SW 1271 (cell line): ENCODE results near the gene HES2.
"Not testable (repeated sequence)": the region's sequence is repeated elsewhere in the genome, so short reads cannot be mapped to it uniquely, and the experiment has no call there.

Experiments used
- DNase-seq, 2 experiments: peaks; one replicate each; lab custom pipeline; 2025; lab: John Stamatoyannopoulos, UW

HES2 gene, protein sequence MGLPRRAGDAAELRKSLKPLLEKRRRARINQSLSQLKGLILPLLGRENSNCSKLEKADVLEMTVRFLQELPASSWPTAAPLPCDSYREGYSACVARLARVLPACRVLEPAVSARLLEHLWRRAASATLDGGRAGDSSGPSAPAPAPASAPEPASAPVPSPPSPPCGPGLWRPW

DNA sequence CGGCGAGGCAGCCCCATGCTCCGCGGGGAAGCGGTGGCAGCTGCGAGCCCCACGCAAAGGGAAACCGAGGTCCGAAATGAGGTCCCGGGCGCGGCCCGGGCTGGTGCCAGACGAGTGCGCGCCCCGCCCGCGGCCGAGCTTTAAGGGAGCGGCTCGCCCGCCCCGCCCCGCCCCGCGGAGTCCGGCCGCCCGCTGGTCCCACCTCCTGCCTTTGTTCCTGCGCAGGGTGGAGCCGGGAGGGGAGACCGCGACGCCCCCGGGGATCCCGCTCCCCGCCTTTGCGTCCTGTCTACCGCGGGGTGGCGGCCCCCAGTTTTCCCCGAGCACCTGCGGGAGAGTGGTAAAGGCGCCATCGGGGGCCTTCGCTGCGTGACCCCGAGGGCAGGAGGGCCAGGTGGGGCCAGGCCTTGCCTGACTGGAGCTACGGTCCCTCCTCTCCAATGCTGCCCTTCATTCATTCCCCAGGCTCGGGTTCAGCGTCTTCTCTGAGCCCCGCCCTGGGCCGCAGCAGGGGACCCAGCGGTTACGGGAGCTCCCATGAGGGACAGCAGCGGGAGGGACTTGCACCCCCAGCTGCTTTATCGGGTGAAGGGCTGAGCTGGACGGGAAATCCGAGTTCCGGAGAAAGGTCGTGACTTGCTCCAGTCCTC, at the start of gene HES2:
Gene HES2 (minus strand): TSS at position 116 of the 650 bp plus-strand sequence. CDS start 99 bp downstream, at position 17.
- no peak for DNase-seq

DNA sequence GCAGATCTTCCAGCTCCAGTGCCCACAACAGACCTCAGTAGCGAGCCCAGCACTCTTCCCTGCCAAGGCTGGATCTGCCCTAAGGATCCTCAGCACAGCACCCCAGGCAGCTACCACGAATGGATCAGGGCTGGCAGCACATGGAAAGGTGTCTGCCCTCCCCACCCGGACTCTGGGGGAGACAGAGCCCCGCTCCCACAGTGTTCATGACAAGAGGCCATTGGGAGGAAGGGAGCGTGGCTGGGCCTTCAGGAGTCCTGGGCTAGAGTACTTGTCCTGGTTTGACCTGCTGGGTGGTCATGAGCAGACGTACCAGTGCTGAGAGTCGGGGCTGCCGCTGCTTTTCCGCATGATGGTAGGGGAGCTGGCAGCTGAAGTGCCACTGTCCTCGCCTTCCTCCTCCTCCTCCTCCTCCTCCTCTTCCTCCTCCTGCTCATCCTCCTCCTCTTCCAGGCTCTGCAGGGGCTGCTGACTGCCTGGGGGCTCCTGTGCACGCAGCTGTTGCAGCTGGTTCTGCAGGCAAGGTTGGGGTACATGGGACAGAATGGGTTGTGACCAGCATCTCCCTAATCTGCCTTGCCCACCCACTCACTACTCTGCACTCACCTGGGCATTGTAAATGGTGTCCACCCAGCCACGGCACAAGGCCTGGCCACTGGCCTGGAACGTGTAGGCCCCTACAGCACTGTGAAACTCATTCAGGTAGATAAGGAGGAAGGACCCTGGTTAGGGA, 49.2 kb upstream of the HES2 start:
- DNase-seq = no peak

DNA sequence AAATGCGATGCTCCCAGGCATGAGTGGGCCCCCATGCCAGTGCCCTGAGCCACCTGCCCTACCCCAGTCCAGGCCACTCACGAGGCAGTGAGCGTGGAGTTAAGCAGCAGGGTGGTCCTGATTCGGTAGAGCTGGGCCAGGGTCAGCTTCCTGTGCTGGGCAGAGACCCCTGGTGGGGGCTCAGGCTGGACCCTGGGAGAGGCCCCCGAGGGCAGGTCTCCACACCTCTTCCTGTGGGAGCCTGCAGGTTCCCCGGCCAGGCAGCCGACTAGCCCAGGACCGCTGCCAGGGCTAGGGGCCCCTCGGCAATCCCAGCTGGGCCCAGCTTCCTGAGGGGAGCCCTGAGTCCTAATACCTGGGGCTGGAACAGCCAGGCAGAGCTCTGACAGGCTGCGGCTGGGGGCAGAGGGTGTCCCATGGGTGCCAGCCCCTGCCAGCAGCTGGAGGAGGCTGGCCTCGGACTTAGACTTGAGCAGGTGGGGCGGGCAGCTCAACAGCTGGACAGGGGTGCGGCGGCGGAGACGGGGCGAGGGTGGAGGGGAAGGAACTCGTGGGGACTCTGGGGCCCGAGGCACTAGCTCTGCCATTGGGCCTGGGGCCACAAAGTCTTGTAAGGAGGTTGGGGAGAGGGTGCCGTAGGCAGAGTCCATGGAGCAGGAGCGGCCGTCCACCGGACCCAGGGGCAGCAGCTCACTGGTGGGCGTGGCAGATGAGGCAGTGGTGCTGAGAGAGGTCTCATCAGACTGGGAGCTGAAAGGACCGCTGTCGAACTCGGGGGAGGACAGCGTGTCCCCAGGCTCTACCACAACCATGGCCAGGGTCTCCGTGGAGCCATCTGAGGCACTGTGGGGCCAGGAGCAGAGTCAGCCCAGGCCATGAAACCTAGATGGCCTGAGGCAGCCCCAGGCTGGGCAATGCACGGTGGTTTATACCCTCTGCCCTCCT, 48.3 kb upstream of the HES2 start:
- no peak for DNase-seq

DNA sequence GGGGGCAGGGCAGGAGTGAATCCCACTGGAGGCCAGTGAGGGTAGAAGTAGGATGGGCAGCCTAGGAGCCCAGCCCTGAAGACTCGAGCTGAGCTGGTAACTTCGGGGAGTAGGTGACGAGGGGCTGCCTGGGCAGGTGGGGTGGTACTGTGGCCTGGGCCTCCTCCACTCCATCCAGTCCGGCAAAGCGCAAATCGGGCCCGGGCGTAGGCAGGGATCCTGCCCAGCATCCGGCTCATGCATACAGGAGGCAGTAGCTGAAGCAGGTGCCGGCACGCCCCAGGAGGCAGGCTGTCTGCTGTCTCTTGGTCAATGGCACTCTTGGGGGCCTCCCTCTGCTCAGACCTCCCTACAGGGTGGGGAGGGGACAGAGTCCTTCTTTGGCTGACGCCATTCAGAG, 47.5 kb upstream of the HES2 start:
- DNase-seq = no peak

DNA sequence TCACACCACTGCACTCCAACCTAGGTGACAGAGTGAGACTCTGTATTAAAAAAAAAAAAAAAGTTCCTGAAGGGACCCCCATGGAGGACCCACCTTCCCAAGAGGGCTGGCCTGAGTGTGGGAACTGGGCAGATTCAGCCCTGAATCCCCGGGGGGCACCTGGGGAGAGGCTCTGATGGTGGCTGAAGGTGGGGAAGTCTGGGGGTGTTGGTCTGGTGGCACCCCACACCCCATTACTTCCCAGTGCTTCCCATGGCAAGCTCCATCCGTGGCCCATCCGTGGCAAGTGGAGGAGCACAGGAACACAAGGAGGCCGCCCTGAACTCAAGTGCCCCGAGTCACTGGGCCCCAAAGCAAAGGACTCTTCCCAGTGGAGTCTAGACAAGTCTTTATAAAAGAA, 47.0 kb upstream of the HES2 start:
- DNase-seq = no peak

DNA sequence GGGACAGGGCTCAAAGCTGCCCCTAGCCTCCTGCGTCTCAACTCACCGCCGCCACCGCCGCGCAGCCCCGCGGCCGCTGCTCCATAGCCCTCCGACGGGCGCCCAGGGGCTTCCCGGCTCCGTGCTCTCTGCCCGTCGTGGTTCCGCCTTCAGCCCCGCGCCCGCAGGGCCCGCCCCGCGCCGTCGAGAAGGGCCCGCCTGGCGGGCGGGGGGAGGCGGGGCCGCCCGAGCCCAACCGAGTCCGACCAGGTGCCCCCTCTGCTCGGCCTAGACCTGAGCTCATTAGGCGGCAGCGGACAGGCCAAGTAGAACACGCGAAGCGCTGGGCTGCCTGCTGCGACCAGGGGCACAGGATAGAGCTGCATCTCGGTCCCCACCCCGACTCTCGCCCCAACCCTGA, 46.3 kb upstream of the HES2 start, which contains the start of gene TNFRSF25:
Gene TNFRSF25 (minus strand): TSS at position 151 of the 400 bp plus-strand sequence. CDS start 66 bp downstream, at position 85.
- DNase-seq = no peak

DNA sequence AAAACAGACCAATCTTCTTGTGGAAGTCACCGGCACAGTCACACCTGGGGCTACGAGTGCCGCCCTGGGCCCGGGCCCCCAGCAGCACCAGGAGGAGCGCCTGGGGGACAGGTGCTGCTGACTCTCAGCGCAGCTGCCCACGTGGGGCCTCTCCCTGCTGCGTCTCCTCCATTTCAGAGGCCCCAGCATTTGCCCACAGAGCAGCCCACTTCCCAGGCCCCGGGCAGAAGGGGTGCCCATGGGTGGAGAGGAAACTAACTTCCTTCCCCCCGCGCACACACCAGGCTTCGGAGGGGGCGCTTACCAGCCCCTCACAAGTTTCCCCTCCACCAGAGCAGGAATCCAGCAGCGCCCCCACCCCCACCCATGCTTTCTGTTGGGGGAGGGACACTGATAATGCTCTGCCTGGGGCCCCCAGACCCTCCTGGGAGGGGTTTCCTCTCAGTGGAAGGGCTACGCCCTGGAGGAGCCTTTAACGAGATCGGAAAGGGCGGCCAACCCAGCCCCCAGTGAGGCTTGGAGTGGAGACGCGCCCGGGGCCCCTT, 45.8 kb upstream of the HES2 start:
- no peak for DNase-seq

DNA sequence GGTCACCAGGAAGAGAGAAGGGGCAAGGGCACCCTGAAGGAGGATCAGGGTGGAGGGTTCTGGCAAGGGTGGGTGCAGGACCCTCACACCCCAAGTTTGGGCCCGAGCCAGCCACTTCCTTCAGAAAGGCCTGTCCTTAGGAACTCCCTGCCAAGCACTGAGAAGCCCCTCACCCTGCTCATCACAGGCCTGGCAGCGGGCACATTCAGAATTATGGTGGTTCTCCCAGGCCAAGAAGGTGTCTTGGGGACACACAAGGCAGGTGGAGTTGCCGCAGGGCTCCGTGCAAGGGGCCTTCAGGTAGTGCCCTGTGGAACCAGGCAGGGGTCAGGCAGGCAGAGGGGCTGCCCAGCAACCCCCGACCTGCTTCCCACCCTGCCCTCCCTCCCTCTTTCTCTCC, 45.2 kb upstream of the HES2 start:
- DNase-seq = no peak

DNA sequence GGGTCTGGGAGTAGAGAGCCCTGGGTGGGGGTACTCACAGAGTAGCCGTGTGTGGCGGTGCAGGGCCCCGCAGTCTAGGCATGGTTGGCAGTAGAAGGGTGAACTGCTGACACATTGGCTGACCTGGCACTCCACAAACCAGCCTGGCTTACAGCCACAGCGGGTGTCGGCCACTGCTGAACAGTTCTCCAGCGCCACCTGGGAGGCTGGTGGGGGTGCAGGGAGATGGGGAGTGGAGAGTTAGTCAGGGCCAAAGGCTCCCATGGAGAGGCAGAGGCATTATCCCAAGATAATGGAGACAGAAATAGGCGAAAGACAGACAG, 44.8 kb upstream of the HES2 start:
- no peak for DNase-seq

DNA sequence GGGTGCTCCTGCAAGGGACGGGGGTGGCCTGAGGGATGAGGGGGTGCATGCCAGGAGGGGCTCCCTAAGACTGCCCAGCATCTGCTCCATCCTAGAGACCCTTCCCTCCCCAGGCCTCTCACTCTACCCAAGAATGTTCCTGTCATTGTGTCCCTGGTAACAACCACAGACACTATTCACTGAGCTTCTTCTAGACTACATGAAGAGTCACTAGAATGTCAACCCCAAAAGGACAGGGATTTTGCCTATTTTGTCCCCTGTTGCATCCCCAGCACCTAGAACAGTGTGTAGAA, 43.3 kb upstream of the HES2 start:
- no peak for DNase-seq

DNA sequence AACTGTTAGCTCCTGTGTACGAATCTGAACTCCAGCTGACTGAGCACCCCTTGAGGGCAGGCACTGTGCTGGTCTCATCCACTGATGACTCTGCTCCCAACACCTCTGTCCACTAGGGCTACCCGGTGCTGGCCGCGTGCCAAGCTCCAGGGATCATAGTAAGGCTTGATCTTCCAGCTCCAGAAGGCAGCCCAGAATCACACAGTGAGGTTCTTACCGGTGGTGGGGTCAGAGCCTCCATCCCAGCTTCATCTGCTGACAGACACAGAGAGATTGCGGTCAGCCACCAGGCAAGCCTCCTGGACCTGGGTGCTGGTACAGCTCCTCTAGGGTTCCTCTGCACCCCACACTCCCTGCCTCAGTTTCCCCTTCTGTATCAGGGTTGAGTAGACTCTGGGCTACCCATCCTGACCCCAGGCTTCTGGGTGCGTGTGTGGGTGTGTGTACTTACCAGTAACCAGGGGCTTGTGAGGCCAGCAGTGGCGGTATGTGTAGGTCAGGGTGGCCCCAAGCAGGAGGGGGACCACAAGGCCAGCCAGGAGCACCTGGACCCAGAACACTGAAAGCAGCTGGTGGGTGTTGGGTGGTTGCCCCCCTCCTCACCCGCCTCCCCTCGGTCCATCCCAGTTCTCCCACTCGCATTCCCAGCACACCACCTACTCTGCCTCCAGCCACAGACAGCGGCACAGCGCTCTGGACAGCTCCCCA, 42.8 kb upstream of the HES2 start:
- no peak for DNase-seq

DNA sequence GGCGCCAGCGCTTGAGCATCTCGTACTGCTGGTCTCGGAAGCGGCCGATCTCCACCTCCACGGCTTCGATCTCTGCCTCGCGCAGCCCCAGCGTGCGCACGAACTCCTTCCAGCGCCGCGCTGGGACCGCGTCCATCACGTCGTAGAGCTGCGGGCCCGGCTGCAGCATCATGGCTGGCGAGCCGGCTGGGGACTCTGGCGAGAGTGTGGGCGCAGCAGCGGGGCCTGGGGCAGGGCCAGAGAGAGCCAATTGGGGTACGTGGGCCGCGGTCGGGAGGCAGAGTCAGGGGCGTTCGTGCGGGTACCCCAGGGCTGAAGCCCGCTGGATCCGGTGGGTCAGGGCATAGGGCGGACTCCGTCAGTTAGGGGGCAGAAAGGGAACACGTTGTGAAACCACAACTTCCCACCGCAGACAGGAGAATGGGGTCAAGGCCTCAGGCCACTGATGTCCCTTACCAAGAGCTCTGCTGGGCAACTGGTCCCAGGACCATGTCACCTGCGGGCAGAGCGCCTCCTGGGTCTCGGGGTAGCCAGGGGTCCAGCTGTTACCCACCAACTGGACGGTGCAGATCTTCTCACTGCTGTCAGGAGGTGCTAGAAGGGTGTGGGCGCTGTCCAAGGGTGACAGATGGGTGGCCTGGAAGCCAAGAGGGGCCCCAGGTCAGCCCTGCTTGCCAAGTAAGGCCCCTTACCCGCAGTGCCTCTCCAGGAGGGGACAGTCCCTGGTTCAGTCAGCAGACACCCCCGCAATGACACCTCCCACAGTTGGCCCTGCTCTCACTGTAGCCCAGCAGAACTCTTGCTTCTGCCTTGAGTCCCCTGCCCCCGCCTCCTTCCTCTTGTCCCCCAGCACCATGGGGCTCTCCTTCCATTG, 42.1 kb upstream of the HES2 start:
- DNase-seq = no peak

DNA sequence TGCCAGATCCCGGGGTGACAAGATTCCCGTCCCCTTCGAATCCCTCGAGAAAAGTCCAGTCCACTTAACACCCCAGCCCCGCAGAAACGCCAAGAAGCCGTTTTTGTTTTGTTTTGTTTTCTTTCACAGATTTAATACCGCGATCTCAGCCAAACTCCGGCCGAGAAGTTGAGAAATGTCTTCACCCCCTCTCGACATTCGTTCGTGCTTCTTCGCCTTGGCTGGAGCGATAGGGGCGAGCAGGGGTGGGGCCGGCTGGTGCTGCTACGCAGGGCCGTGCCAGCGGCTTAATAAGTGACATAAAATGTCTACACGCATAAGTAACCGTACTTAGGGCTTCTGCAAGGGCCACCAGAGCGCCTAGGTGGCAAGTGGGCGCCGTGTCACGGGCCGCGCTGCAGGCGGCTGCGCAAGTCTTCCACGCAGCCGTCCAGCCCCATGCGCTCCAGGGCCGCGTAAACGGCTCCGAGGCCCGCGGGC, 41.4 kb upstream of the HES2 start:
- DNase-seq = no peak

DNA sequence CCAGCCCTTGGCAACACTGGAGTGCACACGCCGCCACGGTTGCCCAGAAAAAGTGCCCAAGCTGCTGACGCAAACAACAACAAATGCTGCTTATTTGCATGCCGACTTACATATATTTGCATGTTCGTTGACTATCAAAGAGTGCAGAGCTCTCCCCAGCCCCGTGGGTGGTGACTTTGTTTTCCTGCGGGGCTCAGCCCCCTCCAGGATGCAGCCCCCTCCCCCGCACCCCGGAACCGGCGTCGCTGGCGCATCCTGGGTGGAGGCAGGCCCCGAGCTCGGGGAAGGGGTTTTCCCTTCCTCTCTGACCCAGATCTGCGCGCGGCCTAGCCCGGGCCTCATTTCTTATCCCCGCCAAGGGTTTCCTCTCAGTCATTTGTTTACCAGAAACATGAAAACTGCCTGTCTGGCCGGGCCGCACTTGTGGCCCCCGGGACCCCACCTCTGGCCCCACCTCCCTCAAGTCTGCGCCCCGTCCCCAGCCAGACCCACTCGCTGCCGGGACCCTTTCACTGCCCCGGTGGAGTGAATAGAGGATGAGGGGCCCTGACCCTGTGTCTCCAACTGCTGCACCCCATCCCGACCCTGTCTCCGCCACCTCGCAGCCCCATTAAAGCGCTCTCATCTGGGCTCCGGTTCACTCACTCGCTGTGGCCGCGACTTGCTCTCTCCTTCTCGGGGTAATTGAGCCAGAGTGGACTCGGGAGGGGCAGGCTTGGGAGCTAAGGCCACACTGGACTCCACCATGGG, 40.8 kb upstream of the HES2 start:
- DNase-seq = no peak

DNA sequence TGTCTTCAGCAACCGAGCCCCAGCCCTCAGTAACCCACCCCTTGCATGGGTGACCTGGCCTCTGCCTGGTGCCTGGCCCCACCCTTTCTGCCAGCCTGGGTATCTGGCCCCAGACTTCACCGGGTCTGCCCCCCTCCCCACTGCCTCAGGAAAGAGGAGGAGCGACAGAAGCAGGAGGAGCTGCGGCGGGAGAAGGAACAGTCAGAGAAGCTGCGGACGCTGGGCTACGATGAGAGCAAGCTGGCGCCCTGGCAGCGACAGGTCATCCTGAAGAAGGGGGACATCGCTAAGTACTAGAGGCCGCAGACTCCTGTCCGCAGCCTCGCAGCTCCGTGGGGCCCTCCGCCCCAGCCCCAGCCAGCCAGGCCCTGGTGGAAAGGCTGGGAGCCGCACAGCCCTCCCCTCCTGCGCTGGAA, 40.1 kb upstream of the HES2 start:
- DNase-seq = no peak

DNA sequence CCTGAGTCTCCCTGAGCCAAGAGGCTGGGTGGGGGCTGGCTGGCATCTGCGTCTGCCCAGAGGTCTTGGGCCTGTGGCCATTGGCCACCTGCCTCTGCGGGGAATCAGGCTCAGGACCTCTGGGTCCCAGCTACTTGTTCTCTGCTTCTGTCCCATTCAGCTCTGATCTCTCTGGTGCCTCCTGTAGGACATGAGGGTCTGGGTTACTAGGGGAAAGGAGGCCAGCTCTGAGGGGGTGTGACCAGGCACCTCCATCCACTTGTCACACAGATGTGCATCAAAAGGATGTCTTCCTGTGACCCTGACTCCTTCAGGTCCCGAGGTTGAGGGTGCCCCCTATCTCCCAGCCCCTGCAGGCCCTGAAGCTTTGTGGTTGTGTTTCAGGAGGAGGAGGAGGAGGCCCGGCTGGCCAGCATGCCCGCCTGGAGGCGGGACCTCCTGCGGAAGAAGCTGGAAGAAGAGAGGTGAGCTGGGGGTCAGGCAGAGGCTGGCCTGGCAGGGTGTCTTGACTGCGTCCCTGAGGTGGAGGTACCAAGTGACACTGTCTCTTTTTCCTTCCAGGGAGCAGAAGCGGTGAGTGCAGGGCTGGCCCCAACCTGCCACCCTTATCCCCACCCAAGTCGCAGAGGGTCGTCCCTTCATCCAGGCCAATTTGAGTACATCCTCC, 37.2 kb upstream of the HES2 start:
- no peak for DNase-seq

DNA sequence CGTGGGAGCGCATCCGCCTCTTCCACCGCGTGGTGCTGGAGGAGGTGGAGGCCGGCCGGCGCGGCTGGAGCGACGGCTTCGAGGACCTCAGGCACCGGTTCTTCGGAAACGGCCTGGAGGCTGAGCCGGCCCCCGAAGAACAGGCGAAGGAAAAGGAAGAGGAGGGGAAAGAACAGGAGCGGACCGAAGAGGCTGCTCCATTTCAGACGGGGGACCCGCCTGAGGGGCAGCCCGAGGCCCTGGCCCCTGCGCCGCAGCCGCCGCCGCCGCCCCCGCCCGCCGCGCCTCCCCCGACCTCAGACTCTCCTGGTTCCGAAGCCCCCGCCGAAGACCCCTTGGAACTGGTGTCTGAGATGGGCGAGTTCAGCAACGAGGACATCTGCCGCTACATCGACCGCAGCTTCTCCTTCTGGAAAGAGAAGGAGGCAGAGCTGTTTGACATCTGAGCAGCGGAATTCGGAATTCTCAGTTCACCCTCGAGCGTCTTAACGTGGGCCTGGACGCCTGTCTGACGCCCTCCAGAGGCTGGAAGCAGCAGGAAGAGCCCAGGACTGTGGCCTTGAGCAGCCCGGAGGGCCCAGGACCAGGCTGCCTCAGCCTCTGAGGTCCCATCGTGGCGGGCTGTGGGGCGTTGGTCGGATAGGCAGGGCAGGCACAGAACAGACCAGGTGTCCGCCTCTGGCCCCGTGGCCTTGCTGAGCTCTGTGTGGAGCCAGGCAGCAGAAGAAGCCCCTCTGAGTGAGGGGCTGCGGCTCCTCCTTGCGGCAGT, 36.2 kb upstream of the HES2 start:
- DNase-seq = not testable (repeated sequence)
